ENCODE data around the gene ASPM. TPM values are rescaled to one million over a fixed set of nuclear protein-coding genes. Genes with fewer than 3 reads are reported as not detected.

The ASPM gene
- total RNA-seq, 1 experiment from 2014 or later: 41.9 TPM

- no peak overlapping the region for H3K4me3 ChIP-seq (ENCODE audit: low read depth, low read length)
- POLR2A ChIA-PET: no interaction called here
- Mint-ChIP-seq H3K27ac (ENCODE audit: unreplicated experiment) (no peak overlapping the region), H3K4me1 (ENCODE audit: low read depth, unreplicated experiment) (no peaks in the 10 kb centered on the region), H3K9me3 (ENCODE audit: unreplicated experiment) (peaks cover 26% of the 10 kb centered on the region), H3K36me3 (ENCODE audit: insufficient read depth, unreplicated experiment) (peaks cover 49% of the 10 kb centered on the region), H3K4me3 (ENCODE audit: unreplicated experiment) (no peak overlapping the region), H3K27me3 (ENCODE audit: insufficient read depth, unreplicated experiment) (no peaks in the 10 kb centered on the region)
- no peaks in the 10 kb centered on the region for H3K27me3 ChIP-seq (replicated peaks; ENCODE audit: control insufficient read depth, insufficient read depth, low read length)
- BruUV-seq (replicated peaks): no TSS peak
- CTCF ChIA-PET: no interaction called here
- TF ChIP-seq CTCF (IDR thresholded peaks at IDR 0.05; ENCODE audit: insufficient read depth in 1 of 2, low read depth in 1 of 2, low read length in 1 of 2, severe bottlenecking in 1 of 2, unreplicated experiment in 1 of 2): no peak
- intact Hi-C loops (cut with micrococcal nuclease; ENCODE audit: unreplicated experiment): no loop called here
- peaks cover 2% of the 10 kb centered on the region; the same call in 1 of the 2 replicates for H3K36me3 ChIP-seq (ENCODE audit: control insufficient read depth, insufficient read depth, low read length)
- peaks cover 30% of the 10 kb centered on the region for H3K9me3 ChIP-seq
- no peak for DNase-seq
- H3K4me1 ChIP-seq: no peaks in the 10 kb centered on the region
These were observed 66.1 kb downstream of the ASPM start for GRCh38 chr1:197080323-197080722.

DNA sequence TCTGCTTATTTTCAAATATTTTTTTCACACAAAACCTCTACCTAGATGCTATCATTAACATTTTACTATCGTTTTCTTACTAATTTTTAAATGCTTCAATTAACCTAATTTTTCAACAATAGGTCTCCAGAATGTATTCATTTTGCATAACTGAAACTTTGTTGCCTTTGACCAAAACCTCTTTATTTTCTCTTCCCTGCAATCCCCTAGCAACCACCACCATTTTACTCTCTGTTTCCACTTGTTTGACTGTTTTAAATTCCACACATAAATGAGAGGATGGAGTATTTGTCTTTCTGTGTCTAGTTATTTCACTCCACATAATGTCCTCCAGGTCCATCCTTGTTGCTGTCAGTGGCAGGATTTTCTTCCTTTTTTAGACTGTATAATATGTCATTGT lies 69.9 kb downstream of the ASPM start:
- H3K4me3 Mint-ChIP-seq (ENCODE audit: unreplicated experiment): no peak overlapping the region
- H3K4me1 ChIP-seq: no peaks in the 10 kb centered on the region
- intact Hi-C loops (cut with micrococcal nuclease; ENCODE audit: unreplicated experiment): no loop called here
- H3K27me3 Mint-ChIP-seq (ENCODE audit: insufficient read depth, unreplicated experiment): no peaks in the 10 kb centered on the region
- no TSS peak for BruUV-seq (replicated peaks)
- peaks cover 22% of the 10 kb centered on the region for H3K9me3 Mint-ChIP-seq (ENCODE audit: unreplicated experiment)
- CTCF ChIA-PET: no interaction called here
- no peak overlapping the region for H3K27ac Mint-ChIP-seq (ENCODE audit: unreplicated experiment)
- H3K36me3 ChIP-seq (ENCODE audit: control insufficient read depth, insufficient read depth, low read length): no peaks in the 10 kb centered on the region
- H3K36me3 Mint-ChIP-seq (ENCODE audit: insufficient read depth, unreplicated experiment): peaks cover 15% of the 10 kb centered on the region
- POLR2A ChIA-PET: no interaction called here
- peaks cover 11% of the 10 kb centered on the region for H3K9me3 ChIP-seq
- no peak overlapping the region for H3K4me3 ChIP-seq (ENCODE audit: low read depth, low read length)
- no peak for TF ChIP-seq CTCF (IDR thresholded peaks at IDR 0.05; ENCODE audit: insufficient read depth in 1 of 2, low read depth in 1 of 2, low read length in 1 of 2, severe bottlenecking in 1 of 2, unreplicated experiment in 1 of 2)
- DNase-seq: no peak
- no peaks in the 10 kb centered on the region for H3K27me3 ChIP-seq (replicated peaks; ENCODE audit: control insufficient read depth, insufficient read depth, low read length)
- H3K4me1 Mint-ChIP-seq (ENCODE audit: low read depth, unreplicated experiment): no peaks in the 10 kb centered on the region

DNA sequence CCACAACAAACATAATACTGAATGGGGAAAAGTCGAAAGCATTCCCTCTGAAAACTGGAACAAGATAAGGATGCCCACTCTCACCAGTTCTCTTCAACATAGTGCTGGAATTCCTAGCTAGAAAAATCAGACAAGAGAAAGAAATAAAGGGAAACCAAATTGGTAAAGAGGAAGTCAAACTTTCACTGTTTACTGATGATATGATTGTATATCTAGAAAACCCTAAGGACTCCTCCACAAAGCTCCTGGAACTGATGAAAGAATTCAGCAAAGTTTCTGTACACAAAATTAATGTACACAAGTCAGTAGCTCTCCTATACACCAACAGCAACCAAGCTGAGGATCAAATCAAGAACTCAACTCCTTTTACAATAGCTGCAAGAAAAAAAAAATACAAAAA lies 72.5 kb downstream of the ASPM start:
- no peaks in the 10 kb centered on the region for H3K9me3 ChIP-seq
- H3K4me3 ChIP-seq (ENCODE audit: low read depth, low read length): no peak overlapping the region
- Mint-ChIP-seq H3K27ac (ENCODE audit: unreplicated experiment) (no peak overlapping the region), H3K4me3 (ENCODE audit: unreplicated experiment) (no peak overlapping the region), H3K36me3 (ENCODE audit: insufficient read depth, unreplicated experiment) (no peaks in the 10 kb centered on the region), H3K9me3 (ENCODE audit: unreplicated experiment) (peaks cover 10% of the 10 kb centered on the region), H3K4me1 (ENCODE audit: low read depth, unreplicated experiment) (no peaks in the 10 kb centered on the region), H3K27me3 (ENCODE audit: insufficient read depth, unreplicated experiment) (no peaks in the 10 kb centered on the region)
- no peaks in the 10 kb centered on the region for H3K4me1 ChIP-seq
- TF ChIP-seq CTCF (IDR thresholded peaks at IDR 0.05; ENCODE audit: insufficient read depth in 1 of 2, low read depth in 1 of 2, low read length in 1 of 2, severe bottlenecking in 1 of 2, unreplicated experiment in 1 of 2): no peak
- no peaks in the 10 kb centered on the region for H3K36me3 ChIP-seq (ENCODE audit: control insufficient read depth, insufficient read depth, low read length)
- ChIA-PET POLR2A (no interaction called here), CTCF (no interaction called here)
- no TSS peak for BruUV-seq (replicated peaks)
- no peaks in the 10 kb centered on the region for H3K27me3 ChIP-seq (replicated peaks; ENCODE audit: control insufficient read depth, insufficient read depth, low read length)
- no peak for DNase-seq
- intact Hi-C loops (cut with micrococcal nuclease; ENCODE audit: unreplicated experiment): no loop called here

Measured in Caco-2 (cell line).